Left colon (tissue), 2 donors: Measurements from ENCODE around the gene ULK4. TPM values are rescaled to one million over a fixed set of nuclear protein-coding genes. Genes with fewer than 3 reads are reported as not detected.
A peak's percentile ranks its signal among the peaks of the same experiment; 100 is the strongest.
"Not testable (repeated sequence)": the region's sequence is repeated elsewhere in the genome, so short reads cannot be mapped to it uniquely, and the experiment has no call there.

Source experiments
- ATAC-seq: fragments of 200-7000 bp; cut with Tn5 transposase; one replicate; pipeline ENCODE4 v1.9.1; 2020; ENCODE audit warnings: mild to moderate bottlenecking, moderate library complexity
- DNase-seq, 2 donors: peaks; one replicate each; pipeline ENCODE4 v3.0.0-alpha.2; 2020
- intact Hi-C, 2 donors: fragments of 100-400 bp; cut with DNase I in 1 of 2; cut with micrococcal nuclease in 1 of 2; formaldehyde crosslinking; loops; one replicate each; pipeline versions ENCODE4 v1.11.2 to v1.14.0; 2022; cut with DNase I, micrococcal nuclease
- total RNA-seq, 2 donors: library from RNA; stranded (reverse); fragmentation: NEBNext Ultra II Directional; extraction: Animal tissue kit (Norgen Biotek cat#: 25700); gene quantifications; one replicate each; pipeline ENCODE4 v1.2.1, GENCODE V29; 2021
- donor health status: DM: no; HTN: no; CAD: no.
- donor health status: DM: yes; HTN: yes; CAD: no.

ULK4 gene
- total RNA-seq, 2 donors from 2014 or later, result 5.3 to 5.7 TPM

DNA sequence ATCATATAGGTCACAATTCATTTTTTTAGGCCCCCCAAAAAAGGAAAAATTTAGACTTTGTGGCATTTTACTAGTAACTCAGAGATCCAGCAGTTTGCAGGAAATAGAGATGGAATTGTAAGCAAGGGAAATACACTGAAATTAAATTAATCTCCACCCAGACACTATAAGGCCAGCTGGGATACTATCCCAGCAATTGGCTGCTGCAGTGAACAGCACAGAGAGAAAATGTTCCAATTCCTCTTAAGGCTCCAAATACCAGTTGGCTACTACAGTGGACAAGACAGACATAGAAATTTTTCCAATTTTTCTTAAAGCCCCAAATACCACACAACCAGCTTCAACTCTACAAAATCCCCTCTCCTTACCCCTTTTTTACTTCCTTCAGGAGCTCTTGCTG is 78.9 kb downstream of the ULK4 start:
- intact Hi-C loops, result loop anchor here (5.0 to 10.0 kb wide), 3 partner anchors 1168 to 1301 kb away; no protein-coding TSS in a partner anchor
- DNase-seq (no peak), ATAC-seq (no peak)

DNA sequence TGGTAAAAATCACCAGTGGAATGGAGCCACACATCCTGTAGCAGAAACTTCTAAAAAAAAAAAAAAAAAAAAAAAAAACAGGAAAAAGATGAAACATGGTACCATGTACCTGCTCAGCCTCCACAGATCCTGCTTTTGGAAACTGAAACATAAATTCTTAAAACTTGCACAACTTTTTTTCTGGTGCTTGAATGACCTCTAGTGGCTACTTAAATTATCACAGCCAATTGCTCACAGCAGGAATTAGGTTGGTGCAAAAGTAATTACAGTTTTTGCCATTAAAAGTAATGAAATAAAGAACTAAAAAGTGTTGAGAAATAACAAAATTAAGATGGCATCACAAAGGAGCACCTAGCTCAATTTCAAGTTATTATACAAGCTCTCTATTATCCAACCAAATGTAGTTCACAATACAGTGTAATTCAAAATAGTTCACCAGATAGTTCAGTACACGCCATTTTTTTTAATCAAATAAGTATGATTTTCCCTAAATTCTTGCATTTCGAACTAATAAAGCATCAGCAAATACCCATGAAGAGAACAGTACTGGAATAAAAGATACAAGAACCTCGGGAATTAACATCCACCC is 80.6 kb downstream of the ULK4 start:
- no peak for DNase-seq
- intact Hi-C loops, result loop anchor here (5.0 to 10.0 kb wide), 3 partner anchors 1167 to 1299 kb away; no protein-coding TSS in a partner anchor
- ATAC-seq, result no peak

DNA sequence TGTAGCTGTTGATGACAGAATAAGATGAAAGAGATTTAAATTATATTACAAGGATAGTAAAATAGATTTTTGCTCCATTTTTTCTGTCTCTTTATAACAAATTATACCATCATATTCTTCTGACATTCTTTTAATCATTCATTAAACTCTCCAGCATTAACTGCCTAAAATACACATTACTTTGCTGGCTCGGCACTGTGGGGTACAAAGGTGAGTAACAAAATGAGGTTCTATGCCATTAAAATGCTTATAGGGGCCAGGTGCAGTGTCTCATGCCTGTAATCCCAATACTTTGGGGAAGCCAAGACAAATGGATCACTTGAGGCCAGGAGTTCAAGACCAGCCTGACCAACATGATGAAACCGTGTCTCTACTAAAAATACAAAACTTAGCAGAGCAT is 81.5 kb downstream of the ULK4 start:
- ATAC-seq, result no peak
- intact Hi-C loops, result loop anchor here (5.0 to 10.0 kb wide), 3 partner anchors 1166 to 1298 kb away; no protein-coding TSS in a partner anchor
- no peak for DNase-seq

DNA sequence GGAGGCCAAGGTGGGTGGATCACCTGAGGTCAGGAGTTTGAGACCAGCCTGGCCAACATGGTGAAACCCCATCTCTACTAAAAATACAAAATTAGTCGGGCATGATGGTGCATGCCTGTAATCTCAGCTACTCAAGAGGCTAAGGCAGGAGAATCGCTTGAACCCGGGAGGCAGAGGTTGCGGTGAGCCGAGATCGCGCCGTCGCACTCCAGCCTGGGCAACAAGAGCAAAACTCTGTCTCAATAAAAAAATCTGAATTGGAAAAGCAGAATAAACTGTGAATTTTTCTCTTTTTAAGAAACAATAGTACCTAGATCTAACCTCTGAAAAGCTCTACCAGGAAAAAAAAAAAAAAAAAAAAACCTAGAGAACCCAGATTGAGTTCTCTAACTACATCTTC is 84.2 kb downstream of the ULK4 start:
- ATAC-seq, intact Hi-C loops, DNase-seq: not testable (repeated sequence)

DNA sequence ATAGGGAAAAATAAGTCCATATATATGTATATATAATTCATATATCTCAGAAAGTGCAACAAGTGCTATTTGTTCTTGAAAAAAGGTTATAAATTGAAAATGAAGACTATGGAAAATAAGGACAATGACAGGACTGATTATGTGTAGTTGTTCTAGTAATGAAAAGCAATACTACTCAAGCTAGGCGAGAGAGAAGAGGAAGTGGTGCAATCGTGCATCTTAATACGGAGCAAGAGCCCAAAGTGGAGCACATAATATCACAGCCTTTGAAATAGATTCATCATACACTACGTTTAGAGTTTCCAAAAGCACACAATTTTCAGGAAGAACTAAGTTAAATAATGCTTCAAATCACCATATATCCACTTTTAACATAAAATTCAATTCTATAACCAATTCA is 87.9 kb downstream of the ULK4 start:
- no peak for ATAC-seq
- DNase-seq, result no peak

DNA sequence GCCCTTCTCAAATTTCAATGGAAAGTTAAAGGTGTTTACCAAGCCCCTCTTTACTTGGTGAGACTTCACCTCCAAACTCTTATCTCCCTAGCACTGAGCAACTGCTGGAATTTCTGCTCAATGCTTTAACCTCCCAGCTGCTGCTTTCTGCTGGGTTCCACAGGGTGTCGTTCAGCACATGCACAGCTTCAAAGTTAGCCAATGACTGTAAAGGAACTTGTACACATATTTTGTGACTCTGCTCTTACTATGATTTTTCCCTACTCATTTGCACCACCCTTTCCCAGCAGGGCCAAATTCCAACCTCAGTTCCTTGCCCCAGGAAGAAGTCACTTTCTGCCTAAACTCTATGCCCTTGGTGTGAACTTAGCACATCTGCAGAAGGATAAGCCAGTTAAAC is 89.7 kb downstream of the ULK4 start:
- DNase-seq (no peak), ATAC-seq (no peak)
- intact Hi-C loops, result no loop called here

More for the DNA sequence above, 87.9 kb downstream of the ULK4 start:
- intact Hi-C loops, result no loop called here

DNA sequence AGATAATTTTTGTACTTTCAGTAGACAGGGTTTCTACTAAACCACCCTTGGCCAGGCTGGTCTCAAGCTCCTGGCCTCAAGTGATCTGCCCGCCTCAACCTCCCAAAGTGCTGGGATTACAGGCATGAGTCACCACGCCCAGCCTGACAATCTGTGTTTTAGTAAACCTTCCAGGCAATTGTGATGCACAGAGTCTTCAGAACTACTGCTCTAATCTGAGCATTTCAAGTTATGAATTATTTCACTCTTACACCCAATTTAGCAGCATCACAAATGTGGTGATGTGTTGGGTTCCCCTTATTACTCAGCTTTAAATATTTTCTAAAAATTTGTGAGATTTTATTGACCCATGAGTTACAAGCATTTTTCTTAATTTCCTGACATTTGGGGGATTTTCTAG is 94.4 kb downstream of the ULK4 start:
- DNase-seq, result no peak
- intact Hi-C loops, result no loop called here
- no peak for ATAC-seq

DNA sequence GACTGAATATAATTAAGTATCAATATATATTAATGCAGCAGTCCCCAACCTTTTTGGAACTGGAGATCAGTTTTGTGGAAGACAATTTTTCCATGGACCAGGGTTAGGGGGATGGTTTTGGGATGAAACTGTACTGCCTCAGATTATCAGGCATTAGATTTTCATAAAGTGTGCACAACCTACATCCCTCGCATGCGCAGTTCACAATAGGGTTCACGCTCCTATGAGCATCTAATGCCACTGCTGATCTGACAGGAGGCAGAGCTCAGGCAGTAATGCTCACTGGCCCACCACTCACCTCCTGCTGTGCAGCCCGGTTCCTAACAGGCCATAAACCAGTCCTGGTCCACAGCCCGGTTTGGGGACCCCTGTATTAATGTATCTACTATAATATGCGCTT is 95.6 kb downstream of the ULK4 start:
- intact Hi-C loops, result no loop called here

DNA sequence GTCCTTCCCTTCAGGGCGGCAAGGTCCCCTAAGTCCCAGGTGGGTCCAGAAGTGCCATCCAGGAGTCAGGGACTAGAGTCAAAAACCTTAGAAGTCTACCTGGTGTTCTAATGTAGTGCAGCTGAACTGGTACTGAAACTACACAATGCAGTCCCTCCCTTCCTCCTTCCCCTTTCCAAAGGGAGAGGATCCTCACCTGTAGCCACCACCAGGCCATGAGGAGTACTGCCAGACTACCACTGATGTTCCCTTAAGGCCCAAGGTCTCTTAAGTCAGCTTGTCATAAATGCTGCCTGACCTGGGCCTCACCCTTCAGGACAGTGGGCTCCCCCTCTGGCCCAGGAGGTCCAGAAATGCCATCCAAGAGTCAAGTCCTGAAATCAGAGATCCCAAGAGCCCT is 98.9 kb downstream of the ULK4 start:
- intact Hi-C loops, result no loop called here
- peak; percentile 55 for ATAC-seq
- DNase-seq, result no peak

More for the DNA sequence above, 95.6 kb downstream of the ULK4 start:
- ATAC-seq, result no peak
- no peak for DNase-seq

DNA sequence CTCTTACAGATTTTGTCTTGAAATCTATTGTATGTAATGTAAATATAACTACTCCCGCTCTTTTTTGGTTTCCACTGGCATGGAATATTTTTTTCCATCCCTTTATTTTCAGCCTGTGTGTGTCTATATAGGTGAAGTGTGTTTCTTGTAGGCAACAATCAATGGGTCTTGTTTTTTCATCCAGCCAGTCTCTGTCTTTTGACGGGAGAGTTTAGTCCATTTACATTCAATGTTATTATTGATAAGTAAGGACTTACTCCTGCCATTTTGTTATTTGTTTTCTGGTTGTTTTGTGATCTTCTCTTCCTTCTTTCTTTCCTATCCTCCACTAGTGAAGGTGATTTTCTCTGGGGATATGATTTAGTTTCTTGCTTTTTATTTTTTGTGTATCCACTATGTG is 101.4 kb downstream of the ULK4 start:
- intact Hi-C loops, result not testable (repeated sequence)

DNA sequence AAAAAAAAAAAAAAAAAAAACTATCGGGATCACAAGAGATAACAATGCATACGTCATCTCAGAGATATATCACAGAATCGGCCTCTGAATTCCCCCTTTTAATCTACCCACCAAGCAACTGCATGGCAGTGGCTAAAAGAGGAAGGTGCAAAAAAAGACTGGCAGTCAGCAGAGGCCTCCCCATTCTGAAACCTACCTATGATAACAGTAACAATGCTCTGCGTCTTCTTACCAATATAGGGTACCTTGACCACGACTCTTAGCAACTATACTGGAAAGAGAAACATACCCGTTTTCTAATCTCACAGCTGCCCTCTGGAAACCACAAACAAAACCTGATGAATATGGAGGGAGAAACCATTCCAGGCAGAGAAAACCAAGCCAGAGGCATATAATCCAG is 106.9 kb downstream of the ULK4 start:
- ATAC-seq, result no peak
- DNase-seq, result no peak
- intact Hi-C loops, result no loop called here

More for the DNA sequence above, 101.4 kb downstream of the ULK4 start:
- ATAC-seq, DNase-seq: not testable (repeated sequence)

DNA sequence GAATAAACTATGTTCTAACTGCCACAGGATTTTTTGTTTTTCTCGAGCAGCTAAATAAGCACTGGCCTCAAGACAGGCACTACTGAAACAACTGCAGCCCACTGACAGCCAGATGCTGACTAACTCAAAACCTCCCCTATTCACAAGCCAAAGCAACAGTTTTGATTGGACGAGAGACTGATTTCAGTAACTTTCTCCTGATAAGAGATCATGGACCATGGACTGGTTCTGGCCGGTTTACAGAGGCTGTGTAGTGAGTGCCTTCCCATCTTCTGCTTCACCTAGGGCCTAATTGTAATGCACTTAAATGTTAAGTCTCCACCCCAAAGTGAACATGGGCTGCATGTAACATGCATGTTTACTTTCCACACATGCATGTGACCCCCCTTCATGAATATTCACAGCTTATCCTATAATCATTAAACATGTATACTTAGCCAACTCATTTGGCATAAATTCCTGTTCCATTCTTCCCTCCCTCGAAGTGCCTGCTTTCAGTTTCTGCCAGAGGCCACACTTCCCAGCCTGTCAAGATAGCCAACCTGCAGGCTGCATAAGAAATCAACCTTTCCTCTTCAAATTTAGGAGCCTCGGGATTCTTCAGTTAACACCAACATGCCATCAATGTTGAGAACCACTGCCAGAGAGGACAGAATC is 108.2 kb downstream of the ULK4 start:
- intact Hi-C loops, result no loop called here
- DNase-seq (no peak), ATAC-seq (no peak)

DNA sequence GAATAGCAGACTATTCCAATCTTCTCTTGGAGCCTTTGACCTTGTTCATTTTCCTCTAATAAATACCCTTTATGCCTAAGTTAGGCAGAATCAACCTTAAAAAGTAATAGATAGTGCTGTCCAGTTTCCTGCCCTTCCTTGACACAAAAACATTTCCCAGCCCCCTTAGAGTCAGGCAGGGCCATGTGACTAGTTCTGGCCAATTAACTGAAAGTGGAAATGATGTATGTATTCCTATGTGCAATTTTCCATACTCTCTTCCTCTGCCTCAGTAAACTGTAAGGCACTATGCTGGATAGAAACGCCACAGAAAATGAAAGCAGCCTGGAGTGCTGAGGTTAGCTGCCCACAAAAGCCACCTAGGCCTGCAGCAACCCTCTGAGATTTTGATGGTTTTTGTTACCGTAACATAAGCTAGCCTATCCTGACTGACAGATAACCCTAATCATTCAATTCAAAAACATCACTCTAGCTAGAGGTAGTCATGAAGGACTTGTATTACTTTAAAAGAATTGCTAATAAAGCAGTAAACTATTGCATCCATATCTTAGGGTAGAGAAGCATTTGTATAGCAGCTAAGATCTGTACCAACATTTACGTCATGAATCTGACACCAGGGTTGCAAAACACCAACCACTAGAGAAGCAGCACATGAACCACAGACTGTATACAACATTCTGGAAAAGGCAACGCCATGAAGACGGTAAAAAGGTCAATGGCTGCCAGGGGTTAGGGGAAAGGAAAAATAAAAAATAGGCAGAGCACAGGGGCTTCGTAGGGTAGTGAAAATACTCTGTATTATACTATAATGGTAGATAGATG is 112.9 kb downstream of the ULK4 start:
- ATAC-seq (no peak), DNase-seq (no peak)
- intact Hi-C loops, result no loop called here

DNA sequence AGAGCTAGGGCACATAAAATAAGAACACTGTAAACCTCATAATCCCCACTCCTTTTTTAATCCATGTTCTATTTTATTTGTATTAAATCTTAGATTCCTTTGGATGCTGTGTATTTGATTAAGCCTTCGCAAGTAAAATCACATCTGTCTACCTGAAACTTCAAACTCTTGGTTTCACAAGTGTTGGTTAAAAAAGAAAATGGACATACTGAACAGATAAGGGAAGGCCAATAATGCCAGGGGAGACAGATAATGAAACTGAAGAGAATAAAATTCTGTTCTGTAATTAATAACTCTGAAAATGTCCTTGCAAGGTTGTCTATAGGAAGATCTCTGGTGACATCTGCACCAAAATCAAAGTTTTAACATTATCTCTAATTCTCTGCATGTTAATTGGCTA is 114.2 kb downstream of the ULK4 start:
- intact Hi-C loops, result no loop called here
- DNase-seq (no peak), ATAC-seq (no peak)

DNA sequence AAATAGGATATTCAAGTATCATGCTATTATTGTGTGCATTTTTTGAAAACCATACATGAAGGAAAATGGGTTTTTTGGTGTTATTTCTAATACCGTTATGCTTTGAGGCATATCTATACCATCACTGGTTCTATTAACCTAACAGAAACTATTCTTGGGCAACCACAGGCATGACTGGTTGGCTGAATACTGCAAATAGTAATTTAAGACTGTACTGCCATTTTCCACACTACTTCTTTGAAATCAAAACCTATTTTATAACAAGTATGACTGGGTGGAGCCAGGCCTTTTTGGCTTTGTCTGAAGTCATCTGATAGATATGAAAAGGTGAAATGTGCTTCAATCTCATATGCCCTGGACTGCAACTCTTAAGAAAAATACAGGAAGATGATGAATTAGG is 115.1 kb downstream of the ULK4 start:
- ATAC-seq (no peak), DNase-seq (no peak)
- intact Hi-C loops, result no loop called here

DNA sequence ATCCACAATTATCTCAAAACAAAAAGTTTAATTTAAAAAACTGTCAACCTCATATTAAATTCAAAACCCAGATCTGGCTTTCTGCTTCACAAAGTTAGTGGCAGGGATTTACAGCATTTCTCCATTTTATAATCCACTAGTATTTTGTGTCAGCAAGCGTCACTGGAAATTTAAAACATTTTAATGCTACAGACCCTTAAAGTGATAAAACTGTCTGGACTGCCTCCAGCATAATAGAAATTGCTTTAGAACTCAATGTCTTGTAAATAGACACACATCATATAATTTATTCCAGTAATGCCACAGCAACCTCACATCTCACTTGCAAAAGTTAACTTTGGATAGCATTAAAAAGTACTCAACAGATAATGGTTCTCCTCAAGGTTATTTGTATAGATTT is 116.1 kb downstream of the ULK4 start:
- no peak for ATAC-seq
- DNase-seq, result no peak
- intact Hi-C loops, result no loop called here

DNA sequence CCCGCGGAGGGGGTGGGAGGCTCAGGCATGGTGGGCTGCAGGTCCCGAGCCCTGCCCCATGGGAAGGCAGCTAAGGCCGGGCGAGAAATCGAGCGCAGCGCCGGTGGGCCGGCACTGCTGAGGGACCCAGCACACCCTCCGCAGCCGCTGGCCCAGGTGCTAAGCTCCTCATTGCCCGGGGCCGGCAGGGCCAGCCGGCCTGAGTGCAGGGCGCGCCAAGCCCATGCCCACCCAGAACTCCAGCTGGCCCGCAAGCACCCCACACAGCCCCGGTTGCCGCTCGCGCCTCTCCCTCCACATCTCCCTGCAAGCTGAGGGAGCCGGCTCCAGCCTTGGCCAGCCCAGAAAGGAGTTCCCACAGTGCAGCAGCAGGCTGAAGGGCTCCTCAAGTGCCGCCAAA is 117.6 kb downstream of the ULK4 start:
- DNase-seq, ATAC-seq, intact Hi-C loops: not testable (repeated sequence)

DNA sequence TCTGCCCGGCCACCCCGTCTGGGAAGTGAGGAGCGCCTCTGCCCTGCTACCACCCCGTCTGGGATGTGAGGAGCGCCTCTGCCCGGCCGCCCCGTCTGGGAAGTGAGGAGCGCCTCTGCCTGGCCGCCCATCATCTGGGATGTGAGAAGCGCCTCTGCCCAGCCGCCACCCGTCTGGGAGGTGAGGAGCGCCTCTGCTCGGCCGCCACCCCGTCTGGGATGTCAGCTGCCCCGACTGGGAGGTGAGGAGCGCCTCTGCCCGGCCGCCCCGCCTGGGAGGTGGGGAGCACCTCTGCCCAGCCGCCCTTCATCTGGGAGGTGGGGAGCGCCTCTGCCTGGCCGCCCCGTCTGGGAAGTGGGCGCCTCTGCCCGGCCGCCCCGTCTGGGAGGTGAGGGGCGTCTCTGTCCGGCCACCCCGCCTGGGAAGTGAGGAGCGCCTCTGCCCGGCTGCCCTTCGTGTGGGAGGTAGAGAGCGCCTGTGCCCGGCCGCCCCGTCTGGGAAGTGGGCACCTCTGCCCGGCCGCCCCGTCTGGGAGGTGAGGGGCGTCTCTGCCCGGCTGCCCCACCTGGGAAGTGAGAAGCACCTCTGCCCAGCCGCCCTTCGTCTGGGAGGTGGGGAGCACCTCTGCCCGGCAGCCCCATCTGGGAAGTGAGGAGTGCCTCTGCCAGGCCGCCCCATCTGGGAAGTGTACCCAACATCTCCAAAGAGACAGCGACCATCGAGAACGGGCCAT is 120.8 kb downstream of the ULK4 start:
- DNase-seq, ATAC-seq, intact Hi-C loops: not testable (repeated sequence)
